A673 (cell line): ENCODE measurements around the gene CPT1A.

ENCODE experiments used
- CTCF ChIP-seq: fragments of 300-800, 200-600 bp; sonication (generic); conservative IDR thresholded peaks from 2 replicates; pipeline ENCODE4 v1.5.1; 2017; ENCODE audit warnings: low read depth, mild to moderate bottlenecking, antibody characterized with exemption, low read length, moderate library complexity, mixed read lengths
- EZH2 ChIP-seq: fragments of 200-600 bp; sonication (generic); IDR thresholded peaks from 2 replicates; pipeline ENCODE4 v1.6.1; 2017; ENCODE audit warnings: borderline replicate concordance, low read depth, mild to moderate bottlenecking, mixed read lengths, antibody characterized with exemption, low read length; ENCODE audit not compliant: poor library complexity, severe bottlenecking

DNA sequence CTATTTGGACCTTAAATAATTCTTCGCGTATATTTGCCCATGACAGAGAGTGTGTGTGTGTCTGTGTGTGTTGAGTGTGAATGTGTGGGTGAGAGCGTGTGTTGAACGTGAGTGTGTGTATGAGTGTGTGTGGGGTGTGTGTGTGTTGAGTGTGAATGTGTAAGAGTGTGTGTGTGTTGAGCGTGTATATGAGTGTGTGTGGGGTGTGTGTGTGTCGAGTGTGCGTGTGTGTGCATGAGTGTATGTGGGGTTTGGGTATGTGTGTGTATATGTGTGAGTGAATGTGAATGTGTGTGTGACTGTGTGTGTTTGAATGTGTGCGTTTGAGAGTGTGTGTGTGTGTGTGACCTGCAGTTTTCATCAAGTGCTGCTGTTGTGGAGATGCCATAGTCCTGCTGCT lies 130.6 kb downstream of the CPT1A start:
- TF ChIP-seq CTCF (no peak), EZH2 (no peak)
